Activated gamma-delta T cell treated with anti-CD3 and anti-CD28 coated beads, Interleukin-2, amount 50 U/mL, for 16 hours (primary cell): Measurements from ENCODE around the gene C1orf232.

ENCODE experiments used
- DNase-seq: peaks from one replicate; pipeline ENCODE4 v3.0.0-alpha.2; 2020; ENCODE audit warnings: low read depth

C1orf232 gene

DNA sequence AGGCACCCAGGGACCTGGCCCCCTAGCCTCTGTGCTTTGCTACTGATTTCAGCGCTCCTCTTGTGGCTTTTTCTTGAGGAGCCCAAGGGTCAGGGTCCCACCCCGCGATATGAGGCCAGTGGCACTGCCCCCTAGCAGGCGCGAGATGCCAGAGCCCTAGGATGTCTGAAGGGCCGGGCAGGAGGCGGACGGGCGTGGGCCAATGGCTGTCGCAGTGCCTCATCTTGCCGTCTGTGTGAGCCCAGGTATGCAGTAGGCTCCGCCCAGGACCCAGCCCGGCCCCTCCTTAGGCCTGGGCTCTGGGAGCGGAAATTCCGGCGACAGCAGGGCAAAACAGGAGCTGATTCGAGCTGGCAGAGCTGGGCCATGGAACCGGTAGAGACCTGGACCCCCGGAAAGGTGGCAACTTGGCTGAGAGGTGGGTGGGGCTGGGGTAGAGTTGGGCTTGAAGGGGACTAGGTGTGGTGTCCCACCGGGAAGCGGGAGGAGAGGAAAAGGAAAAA is 8.5 kb upstream of the C1orf232 start, which contains the start of gene CNKSR1:
CNKSR1 (plus strand) TSS at position 310 of the 503 bp plus-strand sequence; CDS start at position 367, 57 bp downstream.
- no peak for DNase-seq

DNA sequence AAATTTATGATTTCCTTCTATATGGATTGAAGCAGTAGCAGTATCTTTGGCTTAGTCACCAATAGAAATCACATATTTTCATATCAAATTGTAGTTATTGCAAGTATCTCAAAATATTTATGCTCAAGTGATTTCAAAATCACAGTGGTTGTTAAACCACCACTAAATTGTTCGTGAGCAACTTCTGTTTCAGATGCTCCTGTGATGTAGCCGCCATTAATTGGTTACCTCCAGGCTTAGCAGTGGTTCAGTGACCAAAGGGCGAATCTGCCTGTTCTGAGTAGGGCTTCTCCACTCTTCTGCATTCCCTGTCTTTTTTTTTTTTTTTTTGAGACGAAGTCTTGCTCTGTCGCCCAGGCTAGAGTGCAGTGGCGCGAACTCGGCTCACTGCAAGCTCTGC is 6.6 kb upstream of the C1orf232 start:
- no peak for DNase-seq

DNA sequence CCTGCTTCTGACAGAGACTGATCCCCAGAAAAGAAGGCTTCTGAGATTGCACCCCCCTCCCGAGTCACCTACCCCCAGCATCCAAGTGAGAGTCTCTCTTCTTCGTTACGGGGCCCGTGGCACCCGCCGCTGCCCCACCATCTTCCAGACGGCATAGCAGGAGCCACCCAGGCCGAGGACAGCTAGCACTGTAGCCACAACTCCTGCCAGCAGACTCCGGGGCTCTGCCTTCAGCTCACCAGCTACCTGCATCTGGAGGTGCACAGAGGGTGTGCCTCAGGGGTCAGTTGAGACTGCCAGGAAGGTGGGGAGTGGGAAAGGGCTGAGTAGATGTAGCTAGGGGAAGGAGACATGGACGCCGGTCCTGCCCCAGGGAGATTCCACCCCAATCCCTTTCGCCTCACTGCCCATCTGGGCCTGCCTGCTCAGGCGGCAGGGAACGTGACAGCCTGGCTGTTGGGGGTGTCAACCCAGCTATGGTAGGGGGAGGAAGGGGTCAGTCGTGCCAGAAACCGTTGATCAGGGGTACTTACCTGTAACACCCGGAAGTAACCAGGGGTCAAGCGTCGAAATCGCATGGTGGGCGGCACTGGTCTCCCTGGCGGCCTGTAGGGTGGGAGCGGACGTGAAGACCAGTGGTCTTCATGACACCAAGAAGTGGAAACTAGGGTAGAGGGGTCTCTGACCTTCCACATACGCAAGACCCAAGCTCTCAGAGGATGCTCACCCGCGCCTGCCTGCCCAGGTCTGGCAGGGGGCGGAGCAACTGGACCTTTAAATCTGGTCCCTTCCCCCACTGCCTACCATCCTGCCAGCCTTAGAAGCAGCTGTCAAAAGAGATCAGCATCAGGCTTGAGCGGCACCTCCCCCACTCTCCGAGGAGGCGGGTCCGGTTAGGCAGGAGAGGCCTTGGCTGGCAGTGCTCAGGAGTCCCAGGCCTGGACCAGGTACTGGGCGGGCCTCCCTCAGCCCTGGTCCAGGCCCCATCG is 2.6 kb upstream of the C1orf232 start, which contains the start of gene ZNF593OS:
ZNF593OS (minus strand) TSS at position 749 of the 989 bp plus-strand sequence; CDS start at position 578, 171 bp downstream.
- no peak for DNase-seq

DNA sequence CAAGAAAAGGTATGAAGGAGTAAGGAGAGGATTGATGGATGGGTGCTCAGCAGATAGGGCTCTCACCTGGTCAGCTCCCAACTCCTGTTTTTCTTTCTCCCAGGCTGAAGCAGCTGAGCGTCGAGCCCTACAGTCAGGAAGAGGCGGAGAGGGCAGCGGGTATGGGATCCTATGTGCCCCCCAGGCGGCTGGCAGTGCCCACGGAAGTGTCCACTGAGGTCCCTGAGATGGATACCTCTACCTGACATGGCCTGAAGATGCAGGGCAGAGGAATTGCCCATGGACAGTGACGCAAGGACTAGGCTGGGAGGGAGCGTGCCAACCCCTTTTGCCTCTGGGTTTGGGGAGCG is 1.7 kb upstream of the C1orf232 start:
- DNase-seq = no peak

DNA sequence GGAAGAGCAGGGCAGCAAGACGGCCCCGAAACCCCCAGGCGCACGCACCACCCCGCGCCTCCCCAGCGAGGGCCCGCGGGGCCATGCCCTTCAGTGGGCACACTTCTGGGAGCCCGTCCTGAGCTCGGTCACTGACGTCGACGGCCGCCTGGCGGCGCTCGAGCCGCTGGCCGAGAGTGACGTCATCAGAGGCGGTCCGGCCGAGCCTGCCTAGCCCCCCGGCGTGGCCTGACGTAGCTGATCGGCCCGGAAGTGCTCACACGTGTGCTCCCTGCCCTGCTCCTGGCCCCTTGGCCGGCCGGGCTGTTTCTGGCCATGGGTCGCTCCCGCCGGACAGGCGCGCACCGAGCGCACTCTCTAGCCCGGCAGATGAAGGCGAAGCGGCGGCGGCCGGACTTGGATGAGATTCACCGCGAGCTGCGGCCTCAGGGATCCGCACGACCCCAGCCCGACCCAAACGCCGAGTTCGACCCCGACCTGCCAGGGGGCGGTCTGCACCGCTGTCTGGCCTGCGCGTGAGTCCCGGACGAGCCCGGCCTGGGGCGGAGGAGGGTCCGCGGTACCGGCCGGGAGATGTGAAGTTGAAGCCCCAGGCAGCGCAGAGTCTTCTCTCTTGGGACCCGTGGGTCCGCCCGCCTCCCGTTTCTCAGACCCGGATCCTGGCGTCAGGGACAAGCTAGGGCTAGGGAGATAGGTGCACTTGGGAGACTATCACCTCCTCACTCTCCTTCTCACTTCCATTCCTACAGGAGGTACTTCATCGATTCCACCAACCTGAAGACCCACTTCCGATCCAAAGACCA is 1.1 kb upstream of the C1orf232 start, which contains the start of gene ZNF593:
ZNF593 (plus strand) TSS at position 240 of the 803 bp plus-strand sequence; CDS start at position 316, 76 bp downstream.
- peak; percentile 79 for DNase-seq

DNA sequence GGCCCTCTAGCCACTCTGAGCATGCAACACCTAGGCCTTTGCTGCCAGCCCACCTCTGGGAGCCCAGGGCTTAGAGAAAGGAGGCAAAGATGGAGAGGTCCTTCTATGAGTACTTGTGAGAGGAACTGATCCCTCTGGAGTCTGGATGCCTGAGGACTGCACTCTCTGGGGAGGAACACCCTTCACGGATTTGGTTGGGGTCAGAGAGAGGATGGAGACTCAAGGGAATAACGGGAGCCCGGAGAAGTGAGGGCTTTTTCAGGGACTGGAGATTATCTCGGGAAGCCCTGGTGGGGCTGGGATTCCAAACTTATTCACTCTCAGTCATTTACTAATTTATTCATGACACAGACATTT is 413 bp upstream of the C1orf232 start:
- DNase-seq = no peak

DNA sequence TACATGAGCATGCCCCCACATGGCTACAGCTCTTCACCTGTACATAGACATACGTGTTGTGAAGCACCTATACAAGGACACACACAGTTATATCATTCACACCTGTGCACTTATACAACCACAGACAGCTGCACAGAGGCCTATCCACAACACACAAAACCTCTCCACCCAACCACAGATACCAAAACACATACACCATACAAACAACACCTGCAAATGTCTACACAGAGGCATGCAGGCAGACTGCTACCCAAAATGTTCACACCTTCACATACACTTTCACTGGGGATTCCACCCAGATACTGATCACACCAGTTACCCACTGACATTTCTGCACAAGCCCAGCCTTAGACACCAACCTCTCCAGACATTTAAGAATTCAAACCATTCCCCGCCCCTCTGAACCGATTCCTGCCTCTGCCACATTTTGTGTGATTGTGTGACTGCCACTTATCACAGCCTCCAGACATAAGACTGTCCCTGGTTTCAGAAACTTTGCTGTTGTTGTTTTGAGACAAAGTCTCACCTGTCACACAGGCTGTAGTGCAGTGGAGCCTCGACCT is 2.0 kb downstream of the C1orf232 start:
- DNase-seq = no peak

DNA sequence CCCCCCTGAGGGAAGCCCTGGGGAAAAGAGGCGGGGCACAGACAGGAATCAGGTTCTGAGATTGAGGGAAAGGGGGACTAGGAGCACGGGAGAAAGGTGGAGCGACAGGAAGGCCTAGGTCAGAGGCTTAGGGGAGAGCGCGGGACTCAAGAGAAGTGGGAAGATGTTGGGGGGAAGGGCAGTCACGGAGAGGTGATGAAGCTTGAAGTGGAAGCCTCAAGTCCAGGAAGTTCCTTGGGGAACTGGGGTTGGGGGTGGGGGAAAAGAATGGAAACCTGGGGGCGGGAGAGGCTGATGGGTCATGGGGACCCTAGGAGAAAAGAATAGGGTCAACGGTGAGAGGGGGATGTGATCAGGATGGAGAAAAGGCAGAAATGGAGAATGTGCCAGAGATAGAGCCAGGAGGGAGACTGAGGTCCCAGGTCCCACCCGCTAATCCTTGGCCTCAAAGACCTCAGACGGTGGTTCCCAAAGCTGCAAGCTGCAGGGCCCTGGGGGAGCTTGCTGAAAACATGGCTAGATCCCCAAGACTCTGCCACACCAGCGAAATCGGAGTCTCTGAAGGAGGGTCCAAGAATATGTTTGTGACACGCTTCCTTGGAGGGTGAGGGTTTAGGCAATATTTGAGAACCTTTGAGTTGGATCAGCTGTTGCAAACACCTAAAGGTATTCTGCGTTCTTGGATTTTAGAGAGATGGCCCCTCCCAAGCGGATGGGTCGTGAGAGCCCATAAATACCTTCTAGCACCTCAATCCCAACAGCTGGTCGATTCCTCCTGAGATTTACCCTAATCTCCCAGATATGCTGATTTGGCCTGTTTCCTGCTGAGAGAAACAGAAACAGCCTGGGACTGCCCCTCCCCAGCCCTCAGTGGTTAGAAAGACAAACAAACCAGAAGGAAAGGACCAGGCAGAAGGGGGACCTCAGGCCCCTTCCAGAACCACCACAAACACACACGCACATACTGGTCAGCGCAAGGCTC is 3.6 kb downstream of the C1orf232 start:
- DNase-seq = no peak

DNA sequence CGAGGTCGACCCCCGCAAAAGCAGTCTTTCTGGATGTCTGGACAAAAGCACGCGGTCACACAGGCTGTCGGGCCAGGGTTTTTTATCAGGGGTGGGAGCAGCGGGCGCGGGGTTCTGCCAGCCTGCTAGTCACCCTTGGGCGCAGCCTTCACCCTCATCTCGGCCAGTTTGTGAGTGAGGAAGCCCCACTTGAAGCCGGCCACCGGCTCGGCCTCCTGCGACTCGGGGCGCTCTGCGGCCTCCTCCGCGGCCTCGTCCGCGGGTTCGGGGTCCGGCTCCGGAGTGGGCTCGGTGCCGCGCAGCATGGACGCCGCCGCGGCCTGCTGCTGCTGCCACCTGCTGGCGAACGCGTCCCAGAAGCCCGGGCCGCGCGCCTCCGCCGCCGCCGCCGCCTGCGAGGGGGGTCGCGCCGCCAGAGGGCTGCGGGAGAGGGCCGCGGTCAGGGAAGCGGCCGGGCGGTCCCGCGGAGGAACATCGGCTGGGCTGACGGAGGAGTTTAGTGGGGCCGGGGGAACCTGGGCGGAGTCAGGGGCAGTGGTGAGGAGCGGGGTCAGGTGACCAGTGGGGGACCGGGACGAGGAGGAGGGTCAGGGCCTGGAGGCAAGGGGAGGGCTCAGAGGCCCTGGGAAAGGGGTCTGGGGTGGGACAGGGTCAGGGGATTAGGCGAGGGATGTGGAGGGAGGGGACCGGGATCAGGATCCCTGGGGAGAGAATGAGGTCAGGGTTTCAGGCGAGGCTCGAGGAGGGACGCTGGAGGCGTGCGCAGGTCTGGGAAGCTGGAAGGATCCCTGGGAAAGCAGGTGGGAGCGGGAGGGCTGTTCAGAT is 4.5 kb downstream of the C1orf232 start:
- DNase-seq = no peak

DNA sequence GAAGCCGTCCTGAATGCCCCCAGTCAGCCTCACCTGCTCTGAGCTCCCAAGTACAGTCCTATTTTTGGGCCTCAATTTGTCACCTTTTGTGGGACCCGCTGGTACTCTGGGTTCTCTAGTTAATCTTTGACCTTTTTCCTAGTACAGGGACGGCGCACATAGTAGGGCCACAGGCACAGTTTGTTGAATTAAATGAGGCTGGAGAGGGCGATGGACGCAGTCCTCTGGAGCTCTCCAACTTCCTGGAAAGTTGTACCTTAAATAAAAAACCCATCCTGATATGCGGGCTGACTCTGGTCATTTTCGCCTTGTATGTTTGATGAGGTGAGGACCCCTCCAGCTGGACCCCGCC is 5.1 kb downstream of the C1orf232 start:
- DNase-seq = no peak

DNA sequence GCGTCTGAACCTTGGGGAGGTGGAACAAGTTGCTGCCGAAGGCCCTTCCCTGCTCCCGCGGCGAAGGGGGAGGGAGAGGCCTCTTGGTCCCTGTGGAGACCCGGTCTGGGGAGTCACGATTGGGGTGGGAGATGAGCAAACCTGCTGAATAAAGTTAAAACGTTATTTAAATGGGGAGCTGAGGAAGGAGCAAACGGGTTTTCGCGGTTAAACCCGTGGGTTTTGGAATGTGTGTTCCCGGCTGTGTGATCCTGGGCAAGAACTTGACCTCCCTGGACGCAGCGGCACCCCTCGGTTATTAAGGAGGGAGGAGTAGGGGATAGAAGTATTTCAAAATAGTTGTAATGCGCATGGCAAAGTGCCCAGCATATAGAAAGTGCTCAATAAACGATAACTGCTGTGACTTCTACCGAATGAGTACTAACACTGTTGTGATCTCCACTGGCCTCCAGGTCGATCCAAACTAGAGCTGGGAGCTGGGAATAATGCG is 6.5 kb downstream of the C1orf232 start:
- DNase-seq = no peak

DNA sequence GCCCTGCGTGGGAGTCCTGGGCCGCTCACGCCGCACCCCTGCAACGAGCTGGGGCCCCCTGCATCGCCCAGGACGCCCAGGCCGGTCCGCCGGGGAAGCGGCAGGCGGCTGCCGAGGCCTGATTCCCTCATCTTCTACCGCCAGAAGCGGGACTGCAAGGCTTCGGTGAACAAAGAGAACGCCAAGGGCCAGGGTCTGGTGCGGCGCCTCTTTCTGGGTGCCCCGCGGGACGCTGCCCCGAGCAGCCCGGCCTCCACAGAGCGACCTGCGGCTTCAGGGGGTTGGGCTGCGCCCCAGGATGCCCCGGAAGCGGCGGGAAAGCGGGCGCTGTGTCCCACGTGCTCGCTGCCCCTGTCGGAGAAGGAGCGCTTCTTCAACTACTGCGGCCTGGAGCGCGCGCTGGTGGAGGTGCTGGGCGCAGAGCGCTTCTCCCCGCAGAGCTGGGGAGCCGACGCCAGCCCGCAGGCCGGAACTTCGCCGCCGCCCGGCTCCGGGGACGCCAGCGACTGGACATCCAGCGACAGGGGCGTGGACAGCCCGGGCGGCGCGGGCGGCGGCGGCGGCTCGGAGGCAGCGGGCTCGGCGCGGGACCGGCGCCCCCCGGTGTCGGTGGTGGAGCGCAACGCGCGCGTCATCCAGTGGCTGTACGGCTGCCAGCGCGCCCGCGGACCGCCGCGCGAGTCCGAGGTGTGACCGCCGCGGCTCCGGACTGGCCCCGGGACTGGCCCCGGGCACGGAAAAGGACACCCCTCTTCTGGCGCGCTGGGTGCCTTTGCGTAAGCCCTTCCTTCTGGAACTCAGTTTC is 7.1 kb downstream of the C1orf232 start:
- no peak for DNase-seq

DNA sequence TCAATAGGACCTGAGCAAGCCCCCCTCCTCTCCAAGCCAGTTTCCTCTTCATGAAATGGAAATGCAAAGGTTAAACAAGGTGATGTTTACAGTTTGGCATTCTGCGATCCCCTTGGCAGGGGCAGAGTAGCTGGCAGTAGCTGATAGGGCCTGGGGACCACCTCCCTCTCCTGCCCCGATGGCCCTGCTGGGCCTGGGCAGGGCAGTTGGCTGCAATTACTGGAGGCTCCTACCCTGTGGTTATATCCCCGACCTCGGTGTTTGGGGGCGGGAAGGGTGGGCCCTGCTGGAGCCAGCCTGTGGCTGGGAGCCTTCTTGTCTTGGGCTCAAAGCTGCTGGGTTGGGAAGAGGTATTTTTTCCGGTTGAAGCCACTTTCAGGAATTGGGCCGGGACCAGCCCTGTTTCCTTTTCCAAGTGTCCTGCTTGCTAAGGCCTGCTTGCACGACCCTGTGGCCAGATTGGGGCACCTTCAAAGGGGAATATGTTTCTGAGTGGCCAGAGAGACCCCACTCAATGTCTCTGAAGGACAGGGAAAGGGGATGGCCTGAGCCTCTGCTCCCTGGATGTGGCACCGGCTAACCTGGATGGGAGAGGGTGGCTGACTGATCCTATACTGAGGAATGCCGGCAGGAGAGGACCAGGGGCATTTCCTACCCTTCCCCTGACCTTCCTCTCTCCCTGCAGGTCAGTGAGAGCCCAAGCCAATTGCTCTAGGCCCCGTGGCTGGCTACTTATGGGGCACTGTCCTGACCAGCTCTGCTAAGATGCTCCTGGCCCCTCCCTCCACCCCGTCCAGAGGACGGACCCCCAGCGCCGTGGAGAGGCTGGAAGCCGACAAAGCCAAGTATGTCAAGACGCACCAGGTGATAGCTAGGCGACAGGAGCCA is 8.0 kb downstream of the C1orf232 start:
- no peak for DNase-seq

DNA sequence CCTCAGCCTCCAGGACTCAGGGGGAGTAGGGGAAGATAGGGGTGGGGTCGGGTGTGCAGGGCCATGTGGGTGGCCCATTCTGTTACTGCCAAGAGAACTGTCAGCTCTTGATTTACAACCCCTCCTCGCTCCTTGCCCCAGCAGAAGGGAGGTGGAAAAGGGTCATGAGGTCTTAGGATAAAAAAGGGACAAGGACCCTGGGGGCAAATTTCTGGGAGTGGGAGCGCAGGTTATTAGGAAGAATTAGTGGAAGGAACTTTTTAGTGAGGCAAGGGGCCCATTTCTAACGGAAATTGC is 9.1 kb downstream of the C1orf232 start:
- DNase-seq = no peak

DNA sequence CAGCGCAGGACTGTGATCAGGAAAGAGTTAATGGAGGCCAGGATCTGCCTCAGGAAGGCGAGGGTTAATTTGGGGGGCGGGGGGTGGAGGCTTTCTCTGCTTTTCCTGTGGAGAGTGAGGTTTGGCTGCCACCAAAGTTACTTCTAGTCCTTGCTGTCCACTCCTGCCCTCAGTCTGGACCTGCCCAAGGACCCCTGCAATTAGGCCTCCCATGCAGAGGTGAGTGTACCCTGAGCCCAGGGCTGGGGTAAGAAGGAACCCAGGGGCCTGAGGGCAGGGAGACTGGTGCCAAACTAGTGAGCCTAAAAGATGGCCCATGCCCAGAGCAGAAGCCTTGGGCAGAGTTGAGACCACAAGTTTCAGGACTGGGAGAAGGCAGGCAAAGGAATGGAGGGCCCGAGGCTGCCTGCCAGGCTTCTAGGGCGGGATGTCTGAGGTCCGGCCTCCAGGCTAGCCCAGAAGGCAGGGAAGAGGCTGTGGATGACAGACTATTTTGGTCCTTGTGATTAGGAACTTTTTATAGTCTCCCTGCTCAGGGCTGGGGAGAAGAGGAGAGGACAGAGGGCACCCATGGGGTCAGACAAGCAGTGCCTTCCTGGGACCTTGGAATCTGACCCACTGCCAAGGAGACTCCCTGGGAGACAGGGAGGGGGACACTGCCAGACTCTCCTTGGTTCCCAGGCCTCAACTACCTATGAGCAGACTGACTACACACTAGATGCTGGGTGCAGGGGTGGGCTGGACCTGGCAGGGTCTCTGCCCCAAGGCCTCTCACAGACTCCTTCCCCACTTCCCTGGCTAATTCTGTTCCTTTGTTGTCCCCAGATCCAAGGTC is 9.6 kb downstream of the C1orf232 start, which contains the start of gene FAM110D:
FAM110D (plus strand) TSS at position 172 of the 835 bp plus-strand sequence. CDS start 2,213 bp downstream, outside the sequence.
- no peak for DNase-seq

DNA sequence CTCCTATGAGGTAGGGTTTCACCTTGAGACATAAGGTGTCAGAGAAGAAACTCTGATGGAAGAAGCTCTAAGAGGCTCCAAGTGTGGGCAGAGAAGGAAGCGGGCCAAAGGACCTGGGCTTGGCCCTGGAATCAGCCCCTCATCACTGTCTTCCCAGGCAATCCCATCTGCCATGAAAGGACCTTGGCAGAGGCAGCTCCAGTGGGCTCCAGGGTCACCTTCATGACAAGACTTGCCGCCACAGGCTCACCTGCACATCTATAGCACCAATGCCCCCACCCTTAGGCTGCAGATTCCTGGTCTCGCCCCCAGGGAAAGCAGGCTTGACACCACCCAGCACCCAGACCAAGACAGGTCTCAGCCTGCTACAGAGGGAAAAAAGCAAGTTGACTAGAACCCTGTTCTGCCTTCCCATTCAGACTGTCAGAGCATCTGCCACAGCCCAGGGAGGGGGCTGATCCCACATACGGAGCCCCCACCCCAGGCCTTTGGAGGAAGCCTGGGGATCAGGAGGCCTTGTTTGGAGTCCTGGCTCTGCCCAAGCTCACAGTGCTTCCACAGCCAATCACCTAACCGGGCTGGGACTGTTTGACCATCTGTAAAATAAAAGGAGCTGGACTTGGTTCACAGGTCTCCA is 10.4 kb downstream of the C1orf232 start:
- DNase-seq = no peak
